Body of pancreas (tissue), 4 donors: Measurements from ENCODE around the gene FAM83E. TPM values are rescaled to one million over a fixed set of nuclear protein-coding genes. Genes with fewer than 3 reads are reported as not detected.

ENCODE experiments used
- ATAC-seq: fragments of 150-250 bp; one replicate; pipeline ENCODE4 v1.9.1; 2016
- DNase-seq, 4 donors: peaks; one replicate each; pipeline ENCODE4 v3.0.0-alpha.2; 2019
- H3K27ac ChIP-seq, 4 donors: fragments of 200-600 bp; sonication (generic); 1 replicate in 3 of 4; 2 replicates in 1 of 4; pipeline versions ENCODE4 v1.5.1 to v1.6.1; 2016 to 2019; ENCODE audit warnings: mild to moderate bottlenecking in 1 of 4, mixed read lengths in 1 of 4, moderate library complexity in 1 of 4
- H3K27me3 ChIP-seq, 2 donors: fragments of 200-600 bp; sonication (generic); one replicate each; pipeline ENCODE4 v1.6.0; 2016; ENCODE audit warnings: mild to moderate bottlenecking in 1 of 2
- H3K36me3 ChIP-seq, 2 donors: fragments of 200-600 bp; sonication (generic); replicated peaks in 1 of 2; 2 replicates each; pipeline ENCODE4 v1.5.1; 2016; ENCODE audit warnings: low read depth in 2 of 2; ENCODE audit not compliant: insufficient read depth in 1 of 2
- H3K4me1 ChIP-seq: fragments of 200-600 bp; sonication (generic); one replicate; pipeline ENCODE4 v1.6.0; 2016
- H3K4me3 ChIP-seq, 2 donors: fragments of 200-600 bp; sonication (generic); 1 replicate in 1 of 2; 2 replicates in 1 of 2; pipeline ENCODE4 v1.5.1; 2016 to 2019
- H3K9me3 ChIP-seq, 3 donors: fragments of 200-600 bp; sonication (generic); 1 replicate in 2 of 3; 2 replicates in 1 of 3; pipeline ENCODE4 v1.5.1; 2016
- POLR2A ChIP-seq, 3 donors: fragments of 450-650 bp; IDR thresholded peaks; one replicate each; pipeline ENCODE4 v1.6.1; 2016; ENCODE audit warnings: antibody characterized with exemption in 3 of 3, mild to moderate bottlenecking in 2 of 3
- WGBS, 2 donors: methylation state at CpG; one replicate each; pipeline ENCODE4 v1.1.5; 2017; 5-methylcytosine and 5-hydroxymethylcytosine counted together
- intact Hi-C: fragments of 100-400 bp; cut with DNase I; formaldehyde crosslinking; loops from one replicate; pipeline ENCODE4 v1.15.1; 2023
- total RNA-seq, 2 donors: library from RNA; depleted of rRNA; stranded (reverse); fragments of >200 nt; gene quantifications; one replicate each; pipeline ENCODE4 v1.1.0, GENCODE V29; 2016
- TF ChIP-seq, protein P1 (sequence below), 7 experiments: fragments of 450-650 bp in 4 of 7; fragments of 200-600 bp in 3 of 7; sonication (generic) in 3 of 7; IDR thresholded peaks; one replicate each; pipeline ENCODE4 v1.5.1; 2016 to 2019; ENCODE audit warnings: antibody characterized with exemption in 7 of 7

Gene FAM83E
- total RNA-seq, 2 donors from 2014 or later, result 0.33 to 4.2 TPM

DNA sequence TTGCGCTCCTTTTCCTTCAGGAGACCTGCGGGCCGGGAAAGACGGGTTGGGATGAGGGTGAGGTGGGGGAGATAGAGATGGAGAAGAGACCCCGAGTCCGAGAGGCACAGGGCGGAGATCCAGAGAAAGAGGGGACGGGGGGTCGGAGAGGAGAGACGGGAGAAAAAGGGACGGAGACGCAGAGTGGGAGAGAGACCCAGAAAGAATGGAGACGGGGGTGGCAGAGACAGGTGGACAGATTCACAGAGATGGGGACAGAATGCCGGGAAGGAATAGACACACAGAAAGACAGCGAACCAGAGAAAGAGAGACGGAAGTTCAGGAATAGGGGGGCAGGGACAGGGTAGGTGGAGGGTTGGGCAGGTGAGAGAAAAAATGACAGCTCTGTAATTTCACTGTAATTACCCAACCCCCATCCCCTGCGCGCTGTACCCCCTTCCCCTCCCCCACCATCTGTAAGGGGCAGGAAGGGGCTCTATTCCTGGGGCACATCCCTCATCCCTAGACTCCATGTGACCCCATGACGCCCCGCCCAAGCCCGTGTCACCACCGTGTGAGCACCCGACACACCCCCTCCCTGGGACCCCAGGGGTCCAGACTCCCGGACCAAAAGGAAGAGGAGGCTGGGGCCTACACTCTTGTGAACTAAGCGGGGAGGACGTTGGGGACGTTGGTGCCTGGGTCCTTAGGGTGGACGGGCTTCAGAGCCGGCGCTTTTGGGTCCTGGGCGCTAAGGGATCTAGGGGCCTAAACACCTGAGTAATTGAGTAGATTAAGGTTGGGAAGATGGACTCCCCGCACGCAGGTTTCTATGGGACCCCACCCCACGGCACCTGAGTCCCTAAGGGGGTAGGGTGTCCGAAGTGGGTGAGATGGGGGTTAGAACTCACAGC is 21.3 kb upstream of the FAM83E start:
- DNase-seq (peak in 1 of 4 donors; percentile 63), ATAC-seq (no peak)
- 1% methylated on average over 29 to 35 of the region's 35 CpGs for WGBS, 2 donors
- Histone ChIP-seq H3K27ac (peak overlapping the region; percentile 95 to 98 (median 96)), H3K27me3 (no peaks in the 10 kb centered on the region), H3K9me3 (no peaks in the 10 kb centered on the region), H3K4me1 (peaks cover 45% of the 10 kb centered on the region), H3K36me3 (no peaks in the 10 kb centered on the region), H3K4me3 (peak overlapping the region; percentile 51 to 62)
- intact Hi-C loops, result no loop called here
- TF ChIP-seq POLR2A (IDR thresholded peaks at IDR 0.05), result no peak
- TF ChIP-seq, protein P1, sequence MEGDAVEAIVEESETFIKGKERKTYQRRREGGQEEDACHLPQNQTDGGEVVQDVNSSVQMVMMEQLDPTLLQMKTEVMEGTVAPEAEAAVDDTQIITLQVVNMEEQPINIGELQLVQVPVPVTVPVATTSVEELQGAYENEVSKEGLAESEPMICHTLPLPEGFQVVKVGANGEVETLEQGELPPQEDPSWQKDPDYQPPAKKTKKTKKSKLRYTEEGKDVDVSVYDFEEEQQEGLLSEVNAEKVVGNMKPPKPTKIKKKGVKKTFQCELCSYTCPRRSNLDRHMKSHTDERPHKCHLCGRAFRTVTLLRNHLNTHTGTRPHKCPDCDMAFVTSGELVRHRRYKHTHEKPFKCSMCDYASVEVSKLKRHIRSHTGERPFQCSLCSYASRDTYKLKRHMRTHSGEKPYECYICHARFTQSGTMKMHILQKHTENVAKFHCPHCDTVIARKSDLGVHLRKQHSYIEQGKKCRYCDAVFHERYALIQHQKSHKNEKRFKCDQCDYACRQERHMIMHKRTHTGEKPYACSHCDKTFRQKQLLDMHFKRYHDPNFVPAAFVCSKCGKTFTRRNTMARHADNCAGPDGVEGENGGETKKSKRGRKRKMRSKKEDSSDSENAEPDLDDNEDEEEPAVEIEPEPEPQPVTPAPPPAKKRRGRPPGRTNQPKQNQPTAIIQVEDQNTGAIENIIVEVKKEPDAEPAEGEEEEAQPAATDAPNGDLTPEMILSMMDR (IDR thresholded peaks at IDR 0.05), result no peak

DNA sequence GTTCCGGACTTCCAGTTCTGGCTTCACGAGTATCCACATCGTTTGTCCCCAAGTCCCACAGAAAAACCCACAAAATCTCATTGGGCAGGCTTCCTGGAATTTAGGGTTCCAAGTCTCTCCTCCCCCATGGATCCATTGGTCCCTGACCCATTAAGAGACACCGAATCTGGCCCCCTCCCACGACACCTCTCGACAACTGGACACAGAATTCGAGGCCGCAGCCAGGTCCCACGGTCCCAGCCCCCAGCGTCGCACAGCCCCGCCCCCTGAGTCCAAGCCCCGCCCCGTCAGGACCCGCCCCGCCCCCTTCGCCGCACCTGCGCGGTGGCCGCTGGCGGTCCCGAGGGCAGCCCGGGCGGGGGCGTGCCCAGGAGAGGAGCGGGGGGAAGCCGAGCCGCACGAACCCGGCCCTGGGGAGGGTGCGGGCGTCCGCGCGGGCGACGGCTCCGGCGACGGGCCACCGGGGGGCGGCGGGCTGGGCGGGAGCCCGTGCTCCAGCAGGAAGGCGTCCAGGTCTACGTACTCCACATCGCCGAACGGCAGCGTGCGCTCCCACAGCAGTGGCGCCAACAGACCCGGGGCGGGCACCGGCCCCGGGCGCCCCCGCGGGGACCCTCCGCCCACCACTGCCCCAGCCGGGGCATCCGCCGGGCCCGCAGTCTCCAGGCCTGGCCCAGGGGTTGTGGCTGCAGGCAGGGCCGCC is 20.5 kb upstream of the FAM83E start:
- peak; percentile 34 for ATAC-seq
- WGBS, 2 donors, result 0 to 1% methylated on average over 8 to 50 of the region's 67 CpGs

DNA sequence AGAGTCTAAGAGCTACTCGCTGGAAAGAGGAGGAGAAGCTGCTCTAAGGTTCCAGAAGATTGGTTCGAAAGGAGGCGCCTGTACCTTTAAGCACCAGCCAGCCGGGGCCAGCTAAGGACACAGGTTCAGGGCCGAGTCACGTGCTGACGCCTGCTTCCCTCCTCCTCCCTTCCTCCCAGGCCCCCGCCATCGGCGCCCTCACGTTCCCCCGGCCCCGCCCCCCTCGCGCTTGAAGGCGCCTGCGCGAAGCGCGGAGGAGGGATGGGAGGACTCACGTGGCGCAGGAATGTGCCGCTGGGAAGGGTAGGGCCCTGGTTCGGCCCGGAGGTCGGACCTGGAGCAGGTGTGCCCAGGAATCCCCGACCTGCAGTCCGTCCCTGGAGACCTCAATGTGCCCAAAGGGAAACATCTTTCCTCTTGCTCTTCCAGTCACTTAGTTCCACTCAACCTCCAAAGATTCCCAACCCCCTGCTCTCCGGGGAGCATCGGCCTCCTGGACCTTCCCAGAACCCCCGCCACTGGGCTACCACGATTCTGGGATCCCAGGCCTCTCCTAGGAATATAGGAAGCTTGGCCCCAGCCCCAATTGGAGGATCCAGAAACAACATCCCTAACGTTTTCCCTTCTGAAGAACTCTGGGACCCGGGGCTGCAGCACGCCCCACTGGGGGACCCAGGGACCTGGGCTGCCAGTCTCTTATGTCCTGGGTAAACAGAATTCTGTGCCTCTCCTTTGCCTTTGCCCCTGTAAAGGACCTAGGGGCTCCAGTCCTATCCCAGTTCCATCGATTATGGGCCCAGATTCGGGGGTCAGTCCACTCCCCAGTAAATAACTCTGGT is 19.8 kb upstream of the FAM83E start:
- peak; percentile 98 for DNase-seq
- Histone ChIP-seq H3K36me3 (no peaks in the 10 kb centered on the region), H3K4me1 (peaks cover 43% of the 10 kb centered on the region), H3K4me3 (no peak overlapping the region), H3K27me3 (no peaks in the 10 kb centered on the region), H3K27ac (peak overlapping the region; percentile 95 to 98 (median 96)), H3K9me3 (no peaks in the 10 kb centered on the region)
- TF ChIP-seq, protein P1 (IDR thresholded peaks at IDR 0.05), result no peak
- TF ChIP-seq POLR2A (IDR thresholded peaks at IDR 0.05), result peak; percentile 55 to 90 (median 86)
- intact Hi-C loops, result no loop called here
- 4 to 5% methylated on average over 11 to 36 of the region's 37 CpGs for WGBS, 2 donors
- ATAC-seq, result peak; percentile 48

More for the DNA sequence above, 20.5 kb upstream of the FAM83E start:
- Histone ChIP-seq H3K4me1 (peaks cover 44% of the 10 kb centered on the region), H3K27ac (peak overlapping the region; percentile 95 to 98 (median 96)), H3K27me3 (no peaks in the 10 kb centered on the region), H3K36me3 (no peaks in the 10 kb centered on the region), H3K9me3 (no peaks in the 10 kb centered on the region), H3K4me3 (peak overlapping the region; percentile 38 to 62)
- intact Hi-C loops, result no loop called here
- TF ChIP-seq, protein P1 (IDR thresholded peaks at IDR 0.05), result no peak
- peak in 2 of 3 donors; percentile 23 to 26 for TF ChIP-seq POLR2A (IDR thresholded peaks at IDR 0.05)
- DNase-seq, result peak; percentile 66 to 75 (median 72)

DNA sequence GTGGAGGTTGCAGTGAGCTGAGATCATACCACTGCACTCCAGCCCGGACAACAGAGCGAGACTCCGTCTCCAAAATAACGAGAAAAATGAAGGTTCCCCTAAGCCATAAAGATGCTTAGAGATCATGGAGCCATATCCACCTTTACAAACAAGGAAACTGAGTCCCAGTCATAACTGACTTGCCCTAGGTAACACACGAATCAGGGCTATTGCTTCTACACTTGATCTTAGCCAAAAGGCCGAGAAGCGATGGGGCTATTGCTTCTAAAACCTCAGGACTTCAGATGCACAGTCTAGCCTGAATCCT is 19.1 kb upstream of the FAM83E start:
- DNase-seq (no peak), ATAC-seq (no peak)
- WGBS, 2 donors, result 9 to 23% methylated on average over 7 of the region's 7 CpGs
- no peaks in the 10 kb centered on the region for H3K27me3 ChIP-seq
- H3K4me1 ChIP-seq, result peaks cover 41% of the 10 kb centered on the region
- H3K27ac ChIP-seq, result peak overlapping the region; percentile 95 to 98 (median 96)
- H3K9me3 ChIP-seq, result no peaks in the 10 kb centered on the region
- TF ChIP-seq POLR2A (IDR thresholded peaks at IDR 0.05), result no peak
- TF ChIP-seq, protein P1 (IDR thresholded peaks at IDR 0.05), result no peak
- no peak overlapping the region for H3K4me3 ChIP-seq
- intact Hi-C loops, result no loop called here
- H3K36me3 ChIP-seq, result no peaks in the 10 kb centered on the region
